HG03280 (cell line): ENCODE results near the gene DEPP1.

Experiments
- ATAC-seq: cut with Tn5 transposase; IDR thresholded peaks from one replicate; pipeline ENCODE4 v1.9.1; 2021; ENCODE audit warnings: mild to moderate bottlenecking, moderate library complexity; ENCODE audit not compliant: unreplicated experiment

Gene DEPP1

GRCh38 chr10:44934416-44935200, 44.0 kb downstream of the DEPP1 start:
- ATAC-seq, result no peak

- ATAC-seq, result no peak
Observed at GRCh38 chr10:44933451-44934321, 44.9 kb downstream of the DEPP1 start.

- ATAC-seq, result peak; percentile 96
Observed at GRCh38 chr10:44932517-44933450, 45.8 kb downstream of the DEPP1 start.

- ATAC-seq, result no peak
Observed at GRCh38 chr10:44931621-44932516, 46.7 kb downstream of the DEPP1 start.

- ATAC-seq, result no peak
Observed at GRCh38 chr10:44930904-44931620, 47.5 kb downstream of the DEPP1 start.

- no peak for ATAC-seq
Observed at GRCh38 chr10:44929356-44930255, 49.0 kb downstream of the DEPP1 start.

- no peak for ATAC-seq
Observed at GRCh38 chr10:44928462-44928861, 50.1 kb downstream of the DEPP1 start.

GRCh38 chr10:44927352-44927751, 51.3 kb downstream of the DEPP1 start:
- no peak for ATAC-seq

- no peak for ATAC-seq
Observed at GRCh38 chr10:44926751-44927351, 51.8 kb downstream of the DEPP1 start.
